Common myeloid progenitor, CD34-positive (primary cell): ENCODE results near the gene UBTFL1. TPM values are rescaled to one million over a fixed set of nuclear protein-coding genes. Genes with fewer than 3 reads are reported as not detected.
"Not testable (repeated sequence)": the region's sequence is repeated elsewhere in the genome, so short reads cannot be mapped to it uniquely, and the experiment has no call there.

Source experiments
- CTCF ChIA-PET: fragments of 350-600 bp; sonication (Branson Sonifier 250); formaldehyde crosslinking; loops from one replicate; lab custom pipeline; 2021; ENCODE audit warnings: antibody characterized with exemption; lab: Charles Lee
- POLR2A ChIA-PET: fragments of 350-600 bp; sonication (Branson Sonifier 250); formaldehyde crosslinking; loops from one replicate; lab custom pipeline; 2021; ENCODE audit warnings: antibody characterized with exemption; lab: Charles Lee
- DNase-seq, 3 donors: peaks; one replicate each; pipeline versions ENCODE4 v3.0.0 to v3.0.0-alpha.2; 2013
- H3K27ac ChIP-seq, 2 experiments: 1 replicate in 1 of 2; 2 replicates in 1 of 2; pipeline ENCODE4 v1.7.0; 2013; ENCODE audit warnings: inconsistent platforms in 2 of 2, low read length in 2 of 2, mild to moderate bottlenecking in 2 of 2, low read depth in 1 of 2, moderate library complexity in 1 of 2; ENCODE audit not compliant: severe bottlenecking in 2 of 2, insufficient read depth in 1 of 2, poor library complexity in 1 of 2
- H3K27me3 ChIP-seq, 5 experiments: replicated peaks in 2 of 5; 1 replicate in 3 of 5; 2 replicates in 2 of 5; pipeline versions ENCODE4 v1.6.1 to v1.7.0; 2013; ENCODE audit warnings: low read length in 4 of 5, mild to moderate bottlenecking in 2 of 5, moderate library complexity in 2 of 5, inconsistent platforms in 1 of 5; ENCODE audit not compliant: insufficient read depth in 5 of 5, control insufficient read depth in 4 of 5
- H3K36me3 ChIP-seq, 4 experiments: 1 replicate in 2 of 4; 2 replicates in 2 of 4; pipeline versions ENCODE4 v1.6.1 to v1.7.0; 2013; ENCODE audit warnings: low read length in 3 of 4, control low read depth in 1 of 4, mild to moderate bottlenecking in 1 of 4; ENCODE audit not compliant: control insufficient read depth in 4 of 4, insufficient read depth in 4 of 4
- H3K4me1 ChIP-seq, 4 experiments: 1 replicate in 3 of 4; 2 replicates in 1 of 4; pipeline versions ENCODE4 v1.6.1 to v1.7.1; 2013; ENCODE audit warnings: low read length in 3 of 4, mild to moderate bottlenecking in 3 of 4, control low read depth in 1 of 4, inconsistent platforms in 1 of 4, moderate library complexity in 1 of 4; ENCODE audit not compliant: control insufficient read depth in 4 of 4, insufficient read depth in 4 of 4; ENCODE audit errors: control extremely low read depth in 1 of 4
- H3K4me3 ChIP-seq, 7 experiments: 1 replicate in 4 of 7; 2 replicates in 3 of 7; pipeline versions ENCODE4 v1.5.1 to v1.7.0; 2013; ENCODE audit warnings: mild to moderate bottlenecking in 7 of 7, low read length in 6 of 7, moderate library complexity in 6 of 7, inconsistent platforms in 2 of 7, low read depth in 2 of 7, control low read depth in 1 of 7; ENCODE audit not compliant: insufficient read depth in 4 of 7, control insufficient read depth in 1 of 7; ENCODE audit errors: extremely low read depth in 1 of 7
- H3K9me3 ChIP-seq, 5 experiments: 1 replicate in 4 of 5; 2 replicates in 1 of 5; pipeline versions ENCODE4 v1.6.1 to v1.7.1; 2013; ENCODE audit warnings: low read length in 4 of 5, mild to moderate bottlenecking in 2 of 5, inconsistent platforms in 1 of 5, low read depth in 1 of 5, moderate library complexity in 1 of 5; ENCODE audit not compliant: control insufficient read depth in 4 of 5, insufficient read depth in 2 of 5; ENCODE audit errors: control extremely low read depth in 1 of 5
- WGBS: methylation state at CpG from one replicate; pipeline ENCODE4 v1.1.5; 2013; ENCODE audit not compliant: insufficient coverage; 5-methylcytosine and 5-hydroxymethylcytosine counted together
- polyA plus RNA-seq: library from polyadenylated mRNA; unstranded; fragments of 120-200 nt; gene quantifications from one replicate; pipeline ENCODE4 v1.2.1, GENCODE V29; 2013

Gene UBTFL1
- polyA plus RNA-seq = not detected

DNA sequence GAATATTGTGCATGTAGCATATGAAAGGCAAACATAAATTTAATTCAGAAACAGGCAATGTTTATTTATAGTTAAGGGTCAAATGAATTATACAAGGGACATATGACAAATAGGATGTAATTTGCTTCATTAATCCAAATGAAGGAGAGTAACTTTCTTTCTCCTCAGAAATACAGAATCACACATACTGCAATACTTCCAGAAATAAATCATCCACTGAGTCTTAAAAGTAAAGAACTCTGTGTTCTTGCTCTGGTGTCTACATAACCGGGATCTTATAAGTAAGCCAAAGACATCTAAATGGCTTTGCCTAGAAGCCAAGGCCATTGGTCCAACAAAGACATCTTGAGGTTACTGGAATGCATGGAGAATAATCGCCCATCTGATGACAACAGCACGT, at the start of gene UBTFL1:
Gene UBTFL1 (plus strand): TSS at position 301 of the 400 bp plus-strand sequence. CDS start 0 bp downstream, at position 301.
- H3K27ac ChIP-seq, CTCF ChIA-PET: not testable (repeated sequence)

DNA sequence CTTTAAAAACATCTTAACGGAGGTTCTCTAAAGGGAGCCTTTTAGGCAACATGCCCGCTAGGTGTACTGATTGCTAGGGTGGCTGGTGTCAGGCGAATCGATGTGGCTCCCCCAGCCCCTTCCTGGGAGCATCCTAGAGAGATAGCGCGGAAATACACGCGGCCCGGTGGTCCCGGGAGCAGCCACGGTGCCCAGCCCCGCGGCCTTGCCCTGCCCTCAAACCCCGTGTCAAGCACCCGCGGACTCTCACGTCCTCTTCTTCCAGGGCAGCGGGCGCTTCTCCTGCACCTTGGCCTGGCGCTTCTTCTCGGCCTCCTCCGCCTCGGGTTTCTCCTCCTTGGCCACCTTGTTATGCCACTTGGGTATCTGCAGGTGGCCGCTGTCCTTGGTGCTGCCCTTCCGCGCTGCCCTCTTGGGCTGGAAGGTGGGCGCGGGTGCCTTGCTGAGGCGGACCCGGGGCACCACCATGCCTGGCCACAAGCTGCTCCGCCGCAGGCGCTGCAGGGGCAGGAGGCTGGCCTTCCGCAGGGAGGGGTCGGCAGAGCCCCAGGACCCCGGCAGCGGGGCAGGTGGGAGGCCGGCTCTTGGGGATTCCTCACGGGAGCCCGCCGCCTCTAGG, 34.0 kb upstream of the UBTFL1 start:
- H3K27ac ChIP-seq, H3K9me3 ChIP-seq, DNase-seq, H3K36me3 ChIP-seq, H3K27me3 ChIP-seq, H3K4me1 ChIP-seq, CTCF ChIA-PET, H3K4me3 ChIP-seq, POLR2A ChIA-PET: not testable (repeated sequence)
- no CpG with 5 or more reads among the region's 41 CpGs for WGBS

More for the DNA sequence above, at the start of gene UBTFL1:
- H3K9me3 ChIP-seq, H3K4me3 ChIP-seq, DNase-seq, POLR2A ChIA-PET, H3K27me3 ChIP-seq, H3K36me3 ChIP-seq, H3K4me1 ChIP-seq: not testable (repeated sequence)
- no CpG with 5 or more reads among the region's 3 CpGs for WGBS

DNA sequence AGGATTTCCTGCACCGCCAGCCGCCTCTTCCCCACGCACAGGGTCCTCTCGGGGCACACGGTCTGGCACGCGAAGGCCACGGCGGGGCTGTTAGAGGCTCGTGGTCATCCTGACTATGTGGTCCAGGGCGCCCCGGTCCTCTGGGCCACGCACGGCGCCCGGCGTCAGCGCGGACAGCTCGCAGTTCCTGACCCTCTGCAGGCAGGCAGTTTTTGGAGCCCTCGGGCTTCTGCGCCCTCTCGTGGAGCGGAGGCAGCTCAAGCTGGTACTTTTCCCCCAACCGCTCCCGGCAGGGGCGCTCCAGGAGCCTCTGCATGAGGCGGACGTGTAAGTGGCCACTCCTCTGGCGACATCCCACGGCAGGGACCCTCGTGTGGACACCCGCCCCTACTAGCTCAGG, 33.4 kb upstream of the UBTFL1 start:
- H3K27ac ChIP-seq, H3K9me3 ChIP-seq, DNase-seq, CTCF ChIA-PET, H3K27me3 ChIP-seq, H3K4me3 ChIP-seq, H3K36me3 ChIP-seq, H3K4me1 ChIP-seq, POLR2A ChIA-PET: not testable (repeated sequence)
- WGBS = no CpG with 5 or more reads among the region's 33 CpGs

- H3K9me3 ChIP-seq, POLR2A ChIA-PET, H3K36me3 ChIP-seq, H3K27ac ChIP-seq, H3K27me3 ChIP-seq, CTCF ChIA-PET, DNase-seq, H3K4me1 ChIP-seq, H3K4me3 ChIP-seq: not testable (repeated sequence)
- no CpG with 5 or more reads among the region's 28 CpGs for WGBS
These were observed 32.2 kb upstream of the UBTFL1 start for GRCh38 chr11:90053545-90053944.

- H3K4me3 ChIP-seq, H3K27me3 ChIP-seq, H3K9me3 ChIP-seq, H3K4me1 ChIP-seq, CTCF ChIA-PET, POLR2A ChIA-PET, H3K27ac ChIP-seq, H3K36me3 ChIP-seq, DNase-seq: not testable (repeated sequence)
- WGBS = no CpG with 5 or more reads among the region's 2 CpGs
These were observed 3.0 kb downstream of the UBTFL1 start for GRCh38 chr11:90088731-90089130.

DNA sequence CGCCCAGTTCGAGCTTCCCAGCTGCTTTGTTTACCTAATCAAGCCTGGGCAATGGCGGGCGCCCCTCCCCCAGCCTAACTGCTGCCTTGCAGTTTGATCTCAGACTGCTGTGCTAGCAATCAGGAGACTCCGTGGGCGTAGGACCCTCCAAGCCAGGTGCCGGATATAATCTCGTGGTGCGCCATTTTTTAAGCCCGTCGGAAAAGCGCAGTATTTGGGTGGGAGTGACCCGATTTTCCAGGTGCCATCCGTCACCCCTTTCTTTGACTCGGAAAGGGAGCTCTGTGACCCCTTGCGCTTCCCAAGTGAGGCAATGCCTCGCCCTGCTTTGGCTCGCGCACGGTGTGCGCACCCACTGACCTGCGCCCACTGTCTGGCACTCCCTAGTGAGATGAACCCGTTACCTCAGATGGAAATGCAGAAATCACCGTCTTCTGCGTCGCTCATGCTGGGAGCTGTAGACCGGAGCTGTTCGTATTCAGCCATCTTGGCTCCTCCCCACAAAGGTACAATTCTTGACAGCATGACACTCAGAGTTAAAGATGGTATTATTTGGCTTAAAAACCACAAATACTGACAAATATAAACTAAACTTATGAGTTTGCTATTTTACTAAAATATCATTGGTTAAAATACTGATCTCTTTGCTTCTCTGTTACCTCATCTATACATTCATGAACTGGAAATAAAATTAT, 9.6 kb downstream of the UBTFL1 start:
- H3K9me3 ChIP-seq, CTCF ChIA-PET, H3K4me3 ChIP-seq, H3K27ac ChIP-seq, DNase-seq, H3K27me3 ChIP-seq, H3K36me3 ChIP-seq, POLR2A ChIA-PET: not testable (repeated sequence)
- peaks cover 0 to 19% (median 12%) of the 10 kb centered on the region in 4 experiments for H3K4me1 ChIP-seq
- WGBS = 100% methylated on average over 5 of the region's 28 CpGs

- H3K9me3 ChIP-seq, POLR2A ChIA-PET, DNase-seq, H3K36me3 ChIP-seq, H3K4me3 ChIP-seq, H3K27ac ChIP-seq, CTCF ChIA-PET, H3K27me3 ChIP-seq: not testable (repeated sequence)
- peaks cover 5 to 27% (median 16%) of the 10 kb centered on the region in 4 experiments for H3K4me1 ChIP-seq
- WGBS = 85% methylated on average over 4 of the region's 4 CpGs
These were observed 12.5 kb downstream of the UBTFL1 start for GRCh38 chr11:90098261-90098660.
